Mononuclear cell (primary cell): Measurements from ENCODE around the gene POU6F1. TPM values are rescaled to one million over a fixed set of nuclear protein-coding genes. Genes with fewer than 3 reads are reported as not detected.

Experiments
- H3K27me3 ChIP-seq: 2 replicates; pipeline ENCODE4 v1.6.0; 2011; ENCODE audit warnings: low read length, control low read depth; ENCODE audit not compliant: insufficient read depth
- H3K4me1 ChIP-seq: 2 replicates; pipeline ENCODE4 v1.5.1; 2011; ENCODE audit warnings: mild to moderate bottlenecking, low read length, control low read depth; ENCODE audit not compliant: insufficient read depth
- H3K4me3 ChIP-seq: 2 replicates; pipeline ENCODE4 v1.5.1; 2011; ENCODE audit warnings: mild to moderate bottlenecking, low read length, moderate library complexity
- H3K9me3 ChIP-seq: 2 replicates; pipeline ENCODE4 v1.5.1; 2011; ENCODE audit warnings: low read depth, mild to moderate bottlenecking, control low read depth, low read length
- total RNA-seq: library from RNA; depleted of rRNA; stranded (reverse); fragments of >200 nt; gene quantifications from one replicate; pipeline ENCODE4 v1.2.3, GENCODE V29; 2012

Gene POU6F1
- total RNA-seq, 1 donor = 5.5 TPM

DNA sequence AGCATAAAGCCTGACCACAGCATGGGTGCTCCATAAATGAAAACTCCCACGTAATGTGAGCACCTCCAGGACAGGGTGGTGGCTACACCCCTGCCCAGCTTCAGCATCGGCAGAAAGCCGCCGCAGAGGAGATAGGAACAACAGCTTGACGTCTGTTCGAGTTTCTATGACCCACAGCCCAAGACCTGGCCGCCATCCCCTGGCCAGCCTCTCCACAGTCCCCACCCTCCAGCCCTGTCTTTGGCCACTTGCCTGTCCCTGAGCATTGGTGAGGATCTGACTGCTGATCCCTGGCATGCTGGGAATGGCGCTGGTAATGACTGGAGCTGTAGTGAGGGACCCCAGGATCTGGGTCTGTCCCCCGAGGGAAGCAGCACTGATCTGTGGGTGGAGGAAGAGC lies 21.3 kb downstream of the POU6F1 start:
- Histone ChIP-seq H3K27me3 (no peaks in the 10 kb centered on the region), H3K4me1 (peaks cover 9% of the 10 kb centered on the region), H3K4me3 (no peak overlapping the region), H3K9me3 (no peaks in the 10 kb centered on the region)

DNA sequence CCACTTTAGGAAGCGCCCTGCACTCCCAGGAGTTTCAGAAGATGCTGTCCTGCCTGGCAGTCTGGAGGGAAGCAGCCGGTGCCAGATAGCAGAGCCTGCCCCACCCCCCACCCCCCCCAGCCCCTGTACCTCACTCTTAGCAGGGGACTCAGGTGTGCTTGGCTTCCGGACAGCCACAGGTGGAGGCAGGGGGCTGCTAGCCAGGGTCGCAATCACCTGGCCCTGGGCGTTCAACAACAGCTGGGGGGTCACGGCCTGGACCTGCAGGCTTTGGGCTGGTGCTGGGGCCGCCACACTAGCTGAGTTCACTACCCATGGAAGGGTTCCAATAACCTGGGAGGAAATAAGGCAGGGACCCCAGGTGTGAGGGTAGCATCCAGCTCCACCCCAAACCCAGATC lies 22.0 kb downstream of the POU6F1 start:
- Histone ChIP-seq H3K9me3 (no peaks in the 10 kb centered on the region), H3K4me1 (peaks cover 9% of the 10 kb centered on the region), H3K4me3 (no peak overlapping the region), H3K27me3 (no peaks in the 10 kb centered on the region)

DNA sequence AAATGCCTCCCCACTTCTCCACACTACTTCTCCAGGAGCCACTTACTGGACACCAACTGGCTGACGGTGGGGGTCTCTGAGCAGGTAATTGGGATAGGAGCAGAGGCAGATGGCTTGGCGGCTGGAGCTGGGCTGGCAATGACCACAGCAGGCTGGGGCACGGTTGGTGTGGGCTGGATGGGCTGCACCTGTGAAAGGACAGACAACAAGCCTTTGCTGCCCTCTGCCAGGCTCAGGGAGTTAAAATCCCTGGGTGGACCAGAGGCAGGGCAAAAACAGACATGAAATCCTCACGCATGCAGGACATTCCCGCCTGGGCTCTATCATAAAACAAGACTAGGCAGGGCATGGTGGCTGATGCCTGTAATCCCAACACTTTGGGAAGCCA lies 25.6 kb downstream of the POU6F1 start:
- Histone ChIP-seq H3K9me3 (no peaks in the 10 kb centered on the region), H3K27me3 (no peaks in the 10 kb centered on the region), H3K4me3 (no peak overlapping the region)

DNA sequence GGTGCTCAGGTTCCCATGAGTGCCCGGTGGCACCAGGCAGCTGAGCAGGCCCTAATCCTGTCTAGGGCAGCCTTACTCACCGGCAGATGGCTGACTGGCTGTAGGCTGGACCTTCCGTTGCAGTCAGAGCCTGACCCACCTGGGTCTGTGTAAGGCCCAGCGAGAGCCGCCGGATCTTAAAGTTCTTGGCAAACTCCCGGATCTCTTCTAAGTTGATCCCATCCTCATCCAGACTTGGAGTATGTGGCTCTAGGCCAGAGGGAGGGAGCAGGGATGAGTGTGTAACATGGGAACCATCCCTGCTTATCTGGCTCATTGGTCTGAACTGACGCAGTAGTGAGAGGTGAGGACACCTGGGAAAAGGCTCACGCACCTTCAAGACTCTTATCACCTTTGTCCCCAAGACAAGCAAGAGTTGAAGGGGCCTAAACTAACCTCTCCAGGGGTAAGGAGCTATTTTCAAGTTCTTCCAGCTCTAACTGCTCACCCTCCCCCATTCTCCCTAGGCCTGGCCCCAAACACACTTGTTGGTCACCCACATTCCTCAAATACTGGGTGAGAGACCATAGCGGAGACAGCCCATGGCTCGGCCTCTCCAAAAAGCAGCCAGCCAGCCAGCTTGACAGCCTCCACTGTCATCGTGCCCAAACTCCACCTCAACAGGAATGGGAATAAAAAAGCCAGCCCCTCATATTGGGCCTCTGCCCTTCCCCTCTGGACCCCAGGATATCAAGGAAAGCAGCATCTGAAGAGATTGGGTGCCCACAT lies 26.2 kb downstream of the POU6F1 start:
- peaks cover 3% of the 10 kb centered on the region for H3K4me1 ChIP-seq
- H3K27me3 ChIP-seq = no peaks in the 10 kb centered on the region
- H3K4me3 ChIP-seq = no peak overlapping the region
- no peaks in the 10 kb centered on the region for H3K9me3 ChIP-seq

More for the DNA sequence above, 25.6 kb downstream of the POU6F1 start:
- no peaks in the 10 kb centered on the region for H3K4me1 ChIP-seq

DNA sequence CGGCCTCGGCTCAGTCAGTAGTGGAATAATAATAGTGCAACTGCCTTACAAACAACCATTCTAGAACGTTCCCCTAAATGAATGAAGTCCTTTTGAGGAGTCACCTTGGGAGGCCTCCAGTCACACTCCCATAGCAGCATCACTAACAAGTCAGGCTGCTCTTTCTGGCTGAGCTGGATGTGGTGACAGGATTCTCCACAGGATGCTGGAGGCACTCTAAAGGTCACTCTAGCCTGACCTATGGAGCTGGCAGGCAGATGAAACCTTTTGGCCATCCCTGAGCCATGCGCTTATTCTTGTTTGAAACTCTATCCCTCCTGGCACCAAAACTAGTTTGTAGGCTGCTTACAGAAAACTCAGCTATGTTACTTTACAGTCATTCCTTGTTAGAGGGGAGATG lies 27.0 kb downstream of the POU6F1 start:
- no peak overlapping the region for H3K4me3 ChIP-seq

DNA sequence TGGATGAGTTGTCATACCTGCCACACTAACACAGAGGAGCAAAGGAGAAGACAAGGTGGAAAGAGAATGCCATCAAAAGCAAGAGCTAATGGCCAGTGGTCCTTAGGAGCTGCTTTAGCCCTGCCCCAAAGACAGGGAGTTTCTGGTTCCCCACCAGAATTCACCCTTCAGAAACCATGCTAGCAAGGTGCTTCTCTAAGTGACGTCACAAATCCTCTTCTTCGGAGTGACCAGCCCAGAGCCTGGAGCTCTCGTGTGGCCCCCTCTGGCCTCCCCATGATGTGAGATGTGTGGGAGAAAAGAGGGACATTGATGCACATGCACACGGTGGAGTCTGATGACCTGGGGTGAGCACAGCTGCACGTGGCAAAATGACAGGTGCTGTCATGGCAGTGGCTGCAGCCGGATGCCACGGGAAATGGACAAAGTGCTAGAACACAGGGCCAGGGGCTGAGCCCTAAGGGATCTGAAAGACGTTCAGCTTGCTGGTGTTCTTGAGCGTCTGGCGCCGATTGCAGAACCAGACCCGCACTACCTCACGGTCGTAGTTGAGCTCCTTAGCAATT lies 28.0 kb downstream of the POU6F1 start:
- Histone ChIP-seq H3K4me3 (no peak overlapping the region), H3K4me1 (peaks cover 8% of the 10 kb centered on the region), H3K9me3 (no peaks in the 10 kb centered on the region), H3K27me3 (no peaks in the 10 kb centered on the region)

More for the DNA sequence above, 27.0 kb downstream of the POU6F1 start:
- Histone ChIP-seq H3K9me3 (no peaks in the 10 kb centered on the region), H3K4me1 (peaks cover 8% of the 10 kb centered on the region), H3K27me3 (no peaks in the 10 kb centered on the region)

DNA sequence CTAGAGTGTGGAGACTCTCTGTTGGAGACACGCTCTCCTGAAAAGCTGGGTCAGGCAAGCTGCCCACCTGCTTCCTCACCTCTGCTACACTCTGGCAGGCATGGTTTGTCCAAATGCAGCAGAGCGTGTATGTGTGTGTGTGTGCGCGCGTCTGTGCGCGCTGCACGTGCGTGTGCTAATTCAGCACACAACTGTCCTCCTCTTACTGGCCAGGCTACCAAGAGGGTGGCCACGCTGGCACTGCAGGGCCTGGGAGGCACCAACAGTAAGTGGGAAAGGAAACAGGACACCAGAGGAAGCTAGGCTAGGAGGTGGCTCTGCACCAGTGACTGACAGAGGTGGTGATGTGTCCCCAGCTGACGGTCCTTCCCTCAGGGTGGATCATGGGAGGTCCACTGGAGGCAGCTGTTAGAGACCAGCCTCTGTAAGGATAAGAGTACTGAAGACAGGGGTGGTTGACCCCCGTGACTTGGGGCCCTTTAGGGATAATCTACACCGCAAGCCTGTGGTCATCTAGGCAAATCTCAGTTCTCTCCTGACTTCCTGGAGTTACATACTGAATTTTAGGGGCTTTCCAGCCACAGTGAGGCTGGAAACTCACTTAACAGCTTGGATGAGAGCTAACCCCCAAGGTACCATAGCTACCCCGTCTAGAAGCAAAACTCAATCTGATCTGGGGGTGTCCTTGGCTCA lies 29.4 kb downstream of the POU6F1 start:
- Histone ChIP-seq H3K9me3 (no peaks in the 10 kb centered on the region), H3K27me3 (no peaks in the 10 kb centered on the region), H3K4me1 (peaks cover 8% of the 10 kb centered on the region), H3K4me3 (no peak overlapping the region)

DNA sequence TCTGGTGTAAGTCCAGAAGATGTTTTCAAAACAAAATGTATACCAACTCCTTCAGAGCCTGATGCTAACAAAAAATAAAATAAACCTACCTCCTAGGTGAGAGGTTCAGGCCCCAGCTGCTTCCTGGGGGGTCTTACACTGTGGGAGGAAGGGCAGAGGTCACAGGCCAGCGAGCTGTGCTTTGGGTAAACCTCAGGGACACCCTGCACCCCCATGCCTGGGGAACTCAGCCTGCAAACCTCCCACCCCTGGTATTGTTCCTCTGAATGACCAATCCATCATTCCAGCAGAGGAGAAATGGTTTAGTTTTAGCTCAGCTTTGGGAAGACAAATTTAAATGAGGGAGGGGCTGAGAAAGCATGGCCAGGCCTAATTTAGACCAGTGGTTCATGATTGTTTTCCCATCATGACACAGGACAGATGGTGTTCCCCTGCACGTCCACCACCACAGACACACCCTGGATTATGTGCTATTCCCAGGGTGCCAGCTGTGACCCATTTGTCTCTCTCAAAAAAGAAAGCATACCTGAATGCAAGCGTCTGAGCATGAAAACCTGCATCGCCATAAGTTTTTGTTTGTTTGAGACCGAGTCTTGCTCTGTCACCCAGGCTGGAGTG lies 30.4 kb downstream of the POU6F1 start:
- Histone ChIP-seq H3K4me3 (no peak overlapping the region), H3K27me3 (no peaks in the 10 kb centered on the region), H3K9me3 (no peaks in the 10 kb centered on the region), H3K4me1 (peaks cover 8% of the 10 kb centered on the region)

DNA sequence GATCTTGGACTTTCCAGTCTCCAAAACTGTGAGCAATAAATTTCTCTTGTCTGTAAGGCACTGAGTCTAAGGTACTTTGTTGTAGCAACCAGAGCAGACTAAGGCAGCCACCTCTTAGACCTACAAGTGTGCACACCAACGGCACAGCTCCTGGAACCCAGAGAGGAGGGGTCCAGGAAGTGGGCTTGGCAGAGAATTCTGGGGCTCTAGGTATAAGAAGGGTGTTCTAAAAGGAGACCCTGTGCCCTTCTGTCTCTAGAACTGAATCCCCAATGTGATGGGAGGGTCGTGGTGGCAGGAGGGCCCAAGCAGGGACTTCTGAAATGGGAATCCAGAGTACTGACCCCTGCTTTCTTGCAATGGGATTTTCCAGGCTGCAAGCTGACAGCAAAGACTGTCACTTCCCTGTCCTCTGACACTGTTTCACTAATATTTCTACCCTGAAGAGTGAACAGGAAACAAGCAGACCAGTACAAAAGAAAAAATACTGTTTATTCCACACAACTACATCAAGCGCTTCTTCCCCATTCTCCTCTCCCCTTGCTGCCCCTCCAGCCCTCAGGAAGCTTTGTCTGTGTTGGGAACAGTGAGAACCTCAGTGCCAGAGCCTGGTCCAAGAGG lies 31.3 kb downstream of the POU6F1 start:
- H3K9me3 ChIP-seq = no peaks in the 10 kb centered on the region
- H3K4me1 ChIP-seq = peaks cover 8% of the 10 kb centered on the region
- no peaks in the 10 kb centered on the region for H3K27me3 ChIP-seq
- H3K4me3 ChIP-seq = no peak overlapping the region

DNA sequence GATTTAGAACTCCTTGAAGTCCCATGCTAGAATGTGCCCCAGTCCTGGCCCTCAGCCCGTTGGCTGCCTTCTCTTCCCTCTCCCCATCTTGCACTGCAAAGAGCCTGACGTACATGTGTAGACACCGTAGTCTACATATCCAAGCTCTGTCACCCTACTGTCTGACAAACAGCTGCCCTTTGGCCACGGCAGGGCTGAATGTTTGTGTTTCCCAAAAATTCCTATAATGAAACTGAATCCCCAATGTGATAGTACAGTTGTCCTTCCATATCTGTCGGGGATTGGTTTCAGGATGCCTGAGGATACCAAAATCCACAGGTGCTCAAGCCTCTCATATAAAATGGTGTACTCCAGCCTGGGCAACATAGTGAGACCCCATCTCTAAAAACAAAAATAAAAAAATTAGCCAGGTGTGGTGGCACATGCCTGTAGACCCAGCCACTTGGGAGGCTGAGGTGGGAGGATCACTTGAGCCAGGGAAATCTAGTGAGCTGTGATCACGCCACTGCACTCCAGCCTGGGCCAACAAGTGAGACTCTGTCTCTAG lies 32.6 kb downstream of the POU6F1 start:
- Histone ChIP-seq H3K4me3 (no peak overlapping the region), H3K4me1 (peaks cover 8% of the 10 kb centered on the region), H3K9me3 (no peaks in the 10 kb centered on the region), H3K27me3 (no peaks in the 10 kb centered on the region)

DNA sequence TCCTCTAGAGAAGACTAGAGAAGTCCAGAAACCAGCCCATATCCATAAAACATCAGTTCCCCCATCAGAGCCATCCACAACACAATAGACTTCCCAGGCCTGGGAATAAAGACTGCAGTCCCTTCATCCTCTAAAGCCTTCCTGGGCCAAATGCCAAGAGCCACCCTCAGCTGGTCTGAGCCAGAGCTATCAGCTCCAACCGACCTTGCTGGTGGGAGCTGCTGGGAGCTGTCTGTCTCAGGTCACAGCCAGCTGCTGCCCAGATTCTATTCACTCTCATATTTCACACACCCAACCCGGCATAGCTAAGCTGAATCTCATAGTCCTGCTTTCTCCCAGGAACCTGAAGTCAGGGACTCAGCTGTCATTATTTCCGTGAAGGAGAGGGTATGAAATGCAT lies 34.0 kb downstream of the POU6F1 start:
- Histone ChIP-seq H3K27me3 (no peaks in the 10 kb centered on the region), H3K4me1 (peaks cover 8% of the 10 kb centered on the region), H3K4me3 (no peak overlapping the region), H3K9me3 (no peaks in the 10 kb centered on the region)

DNA sequence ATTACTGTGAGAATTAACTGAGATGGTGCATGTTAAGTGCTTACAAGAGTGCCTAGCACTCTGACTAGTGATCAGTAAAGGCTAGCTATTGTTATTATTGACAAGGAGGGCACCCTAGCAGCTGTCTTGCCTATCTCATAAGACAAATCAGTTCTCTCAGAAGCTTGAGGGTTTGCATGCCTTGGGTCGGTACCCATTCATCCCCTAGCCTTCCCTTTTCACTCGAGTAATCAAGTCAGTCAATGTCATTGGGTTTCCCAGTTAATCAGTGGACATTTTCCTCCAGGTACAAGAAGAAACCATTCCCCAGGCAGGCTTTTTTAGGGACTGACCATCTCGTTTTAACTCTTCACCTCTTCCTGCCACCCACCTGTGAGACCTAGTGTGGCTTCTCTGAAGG lies 34.5 kb downstream of the POU6F1 start:
- peaks cover 8% of the 10 kb centered on the region for H3K4me1 ChIP-seq
- no peak overlapping the region for H3K4me3 ChIP-seq
- H3K27me3 ChIP-seq = no peaks in the 10 kb centered on the region
- H3K9me3 ChIP-seq = no peaks in the 10 kb centered on the region

DNA sequence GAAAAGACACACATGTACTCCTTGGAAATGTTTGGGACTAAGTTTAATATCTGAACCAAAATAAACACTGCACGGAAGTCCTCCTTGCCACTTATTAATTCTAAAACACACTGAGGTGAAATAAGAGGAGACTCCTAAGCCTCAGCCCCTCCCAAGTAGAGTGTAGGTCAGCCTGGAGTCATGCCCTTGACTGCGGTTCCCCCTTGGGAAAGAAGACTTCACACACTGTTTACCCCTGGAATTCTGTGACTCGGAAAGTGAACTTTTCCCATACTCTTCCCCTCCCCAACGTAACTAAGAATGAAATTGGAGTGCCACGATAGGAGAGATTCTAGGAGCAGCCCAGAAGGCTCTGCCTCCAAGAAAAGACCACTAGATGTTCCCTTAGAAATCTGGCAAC lies 36.3 kb downstream of the POU6F1 start:
- H3K9me3 ChIP-seq = no peaks in the 10 kb centered on the region
- H3K4me1 ChIP-seq = peaks cover 4% of the 10 kb centered on the region
- H3K27me3 ChIP-seq = no peaks in the 10 kb centered on the region

DNA sequence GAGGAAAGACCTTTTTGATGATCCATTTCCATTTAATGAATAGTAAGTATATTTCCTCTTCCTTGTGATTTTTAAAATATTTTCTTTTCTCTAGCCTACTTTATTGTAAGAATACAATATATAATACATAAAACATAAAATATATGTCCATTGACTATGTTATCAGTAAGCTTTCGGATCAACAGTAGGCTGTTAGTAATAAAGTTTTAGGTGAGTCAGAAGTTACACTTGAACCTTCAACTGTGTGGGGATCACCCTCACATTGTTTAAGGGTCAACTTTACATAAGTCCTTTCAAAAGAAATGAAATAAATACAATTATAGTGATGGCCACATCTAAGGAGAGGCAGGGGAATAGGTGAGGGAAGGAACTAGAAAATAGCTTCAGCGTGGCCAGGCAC lies 40.0 kb downstream of the POU6F1 start:
- Histone ChIP-seq H3K27me3 (no peaks in the 10 kb centered on the region), H3K4me1 (peaks cover 12% of the 10 kb centered on the region), H3K4me3 (no peak overlapping the region), H3K9me3 (no peaks in the 10 kb centered on the region)

More for the DNA sequence above, 36.3 kb downstream of the POU6F1 start:
- H3K4me3 ChIP-seq = no peak overlapping the region

DNA sequence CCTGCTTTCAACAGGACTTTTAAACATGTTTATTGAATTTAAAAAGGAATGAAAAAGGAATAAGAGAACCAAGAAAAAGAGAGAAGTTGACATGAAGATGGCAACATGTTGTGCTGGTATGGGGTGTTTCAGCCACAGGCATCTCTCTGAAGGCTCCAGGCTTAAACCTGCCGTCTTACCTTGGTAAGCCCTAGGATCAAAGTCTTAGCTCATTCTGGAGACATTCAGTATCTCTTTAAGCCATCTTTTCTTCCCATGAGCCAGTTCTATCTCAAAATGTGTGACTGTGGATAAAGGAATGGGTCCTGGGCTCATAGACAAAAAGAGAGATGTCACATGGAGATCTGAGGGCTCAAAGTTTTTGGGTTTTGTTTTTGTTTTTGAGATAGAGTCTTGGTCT lies 43.4 kb downstream of the POU6F1 start:
- H3K27me3 ChIP-seq = no peaks in the 10 kb centered on the region
- H3K4me3 ChIP-seq = no peak overlapping the region
- H3K4me1 ChIP-seq = peaks cover 33% of the 10 kb centered on the region
- H3K9me3 ChIP-seq = no peaks in the 10 kb centered on the region
